ENCODE results near the gene CHAC2.

DNA sequence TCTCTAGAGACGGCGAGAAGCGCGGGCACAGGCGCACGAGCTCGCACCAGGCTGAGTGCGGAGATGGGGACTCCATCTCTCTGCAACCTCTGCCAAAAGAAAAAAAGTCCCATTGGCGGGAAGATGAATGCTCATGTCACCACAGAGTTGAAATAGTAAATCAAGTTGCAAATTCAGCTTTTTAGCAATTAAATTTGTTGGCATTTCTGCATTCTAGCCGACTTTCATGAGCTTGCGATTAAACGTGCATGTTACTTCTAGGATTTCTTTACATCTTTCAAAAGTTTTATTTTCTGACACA lies 588 bp downstream of the CHAC2 start:
- TF ChIP-seq, protein P1, sequence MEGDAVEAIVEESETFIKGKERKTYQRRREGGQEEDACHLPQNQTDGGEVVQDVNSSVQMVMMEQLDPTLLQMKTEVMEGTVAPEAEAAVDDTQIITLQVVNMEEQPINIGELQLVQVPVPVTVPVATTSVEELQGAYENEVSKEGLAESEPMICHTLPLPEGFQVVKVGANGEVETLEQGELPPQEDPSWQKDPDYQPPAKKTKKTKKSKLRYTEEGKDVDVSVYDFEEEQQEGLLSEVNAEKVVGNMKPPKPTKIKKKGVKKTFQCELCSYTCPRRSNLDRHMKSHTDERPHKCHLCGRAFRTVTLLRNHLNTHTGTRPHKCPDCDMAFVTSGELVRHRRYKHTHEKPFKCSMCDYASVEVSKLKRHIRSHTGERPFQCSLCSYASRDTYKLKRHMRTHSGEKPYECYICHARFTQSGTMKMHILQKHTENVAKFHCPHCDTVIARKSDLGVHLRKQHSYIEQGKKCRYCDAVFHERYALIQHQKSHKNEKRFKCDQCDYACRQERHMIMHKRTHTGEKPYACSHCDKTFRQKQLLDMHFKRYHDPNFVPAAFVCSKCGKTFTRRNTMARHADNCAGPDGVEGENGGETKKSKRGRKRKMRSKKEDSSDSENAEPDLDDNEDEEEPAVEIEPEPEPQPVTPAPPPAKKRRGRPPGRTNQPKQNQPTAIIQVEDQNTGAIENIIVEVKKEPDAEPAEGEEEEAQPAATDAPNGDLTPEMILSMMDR (conservative IDR thresholded peaks at IDR 0.05 in 1 of 2, IDR thresholded peaks at IDR 0.05 in 1 of 2; ENCODE audit: low read depth in 1 of 2, low read length in 2 of 2): no peak
- no peak for TF ChIP-seq EZH2 (IDR thresholded peaks at IDR 0.05; ENCODE audit: low read length, missing control alignments)

All from fibroblast of lung (primary cell).